Uterus (tissue), 2 donors: ENCODE results near the gene TRIM38.
"Not testable (repeated sequence)": the region's sequence is repeated elsewhere in the genome, so short reads cannot be mapped to it uniquely, and the experiment has no call there.

Source experiments
- CTCF ChIP-seq, 4 experiments: fragments of 200-600 bp in 2 of 4; fragments of 450-650 bp in 2 of 4; sonication (generic) in 2 of 4; IDR thresholded peaks; one replicate each; pipeline ENCODE4 v1.5.1; 2016 to 2019; ENCODE audit warnings: antibody characterized with exemption in 4 of 4, mild to moderate bottlenecking in 2 of 4, moderate library complexity in 1 of 4
- POLR2A ChIP-seq, 2 donors: fragments of 450-650 bp; IDR thresholded peaks; one replicate each; pipeline ENCODE4 v1.6.1; 2016; ENCODE audit warnings: antibody characterized with exemption in 2 of 2, mild to moderate bottlenecking in 1 of 2, moderate library complexity in 1 of 2

- not testable (repeated sequence) for TF ChIP-seq CTCF, POLR2A (IDR thresholded peaks at IDR 0.05)
Measured at GRCh38 chr6:25999225-25999624, 36.6 kb downstream of the TRIM38 start.
